Heart right ventricle (tissue), 16 donors: ENCODE data around the gene CYSRT1. TPM values are rescaled to one million over a fixed set of nuclear protein-coding genes. Genes with fewer than 3 reads are reported as not detected.
A peak's percentile ranks its signal among the peaks of the same experiment; 100 is the strongest.

Experiments used
- ATAC-seq, 8 donors: fragments of 200-7000 bp; cut with Tn5 transposase; one replicate each; pipeline ENCODE4 v1.9.1; 2020; ENCODE audit warnings: mild to moderate bottlenecking in 8 of 8, moderate library complexity in 8 of 8, moderate number of reproducible peaks in 1 of 8
- DNase-seq, 2 donors: peaks; one replicate each; pipeline ENCODE4 v3.0.0-alpha.2; 2020
- H3K27ac ChIP-seq, 10 donors: fragments of 200-600 bp; sonication (generic) in 2 of 10; one replicate each; pipeline versions ENCODE4 v1.5.0 to v1.8.0; 2020 to 2022; ENCODE audit warnings: mild to moderate bottlenecking in 3 of 10
- H3K27me3 ChIP-seq, 7 donors: fragments of 200-600 bp; one replicate each; pipeline ENCODE4 v1.8.0; 2021 to 2022; ENCODE audit warnings: mild to moderate bottlenecking in 2 of 7
- H3K36me3 ChIP-seq, 9 donors: fragments of 200-600 bp; sonication (generic) in 1 of 9; one replicate each; pipeline versions ENCODE4 v1.5.0 to v1.8.0; 2020 to 2022; ENCODE audit warnings: mild to moderate bottlenecking in 2 of 9
- H3K4me1 ChIP-seq, 9 donors: fragments of 200-600 bp; sonication (generic) in 1 of 9; one replicate each; pipeline versions ENCODE4 v1.5.0 to v1.8.0; 2020 to 2022; ENCODE audit warnings: mild to moderate bottlenecking in 4 of 9
- H3K4me3 ChIP-seq, 10 donors: fragments of 200-600 bp; sonication (generic) in 2 of 10; one replicate each; pipeline versions ENCODE4 v1.5.0 to v1.8.0; 2020 to 2022; ENCODE audit warnings: mild to moderate bottlenecking in 7 of 10, moderate library complexity in 2 of 10
- H3K9me3 ChIP-seq, 11 donors: fragments of 200-600 bp in 10 of 11; sonication (generic) in 2 of 11; one replicate each; pipeline versions ENCODE4 v1.5.0 to v1.8.0; 2013 to 2022; ENCODE audit warnings: mild to moderate bottlenecking in 2 of 11, control low read depth in 1 of 11, moderate library complexity in 1 of 11
- WGBS, 2 donors: extraction: QIAGEN DNeasy Blood & Tissue Kit; methylation state at CpG; one replicate each; pipeline ENCODE4 v1.1.7; 2013; ENCODE audit warnings: inconsistent platforms in 1 of 2; 5-methylcytosine and 5-hydroxymethylcytosine counted together
- intact Hi-C, 10 donors: fragments of 100-400 bp; cut with DNase I; formaldehyde crosslinking; loops; one replicate each; pipeline versions ENCODE4 v1.11.1 to v1.14.2; 2022
- polyA plus RNA-seq, 2 donors: library from polyadenylated mRNA; stranded (reverse); fragments of 200-250 nt; gene quantifications; one replicate each; pipeline ENCODE4 v1.2.3, GENCODE V29; 2013
- total RNA-seq, 10 donors: library from RNA; stranded (reverse); fragmentation: NEBNext Ultra II Directional in 3 of 10; extraction: Animal tissue kit (Norgen Biotek cat#: 25700) in 3 of 10; gene quantifications; one replicate each; pipeline versions ENCODE4 v1.2.1 to v1.2.4, GENCODE V29; 2021 to 2023
- TF ChIP-seq, protein P1 (sequence below), 9 donors: fragments of 200-600 bp; sonication (generic) in 2 of 9; IDR thresholded peaks; one replicate each; pipeline versions ENCODE4 v1.5.0 to v1.8.0; 2021 to 2022; ENCODE audit warnings: antibody characterized with exemption in 9 of 9, mild to moderate bottlenecking in 5 of 9, moderate library complexity in 1 of 9
- donor health status: Arrhythmogenic right ventricular cardiomyopathy.
- donor health status: ischemic (EF 13 %, LVEDD 7.1; RV severe dilation, severe dysfunction).
- donor health status: healthy with polysubstance abuse.
- donor health status: DM: no; HTN: yes; CAD: no.
- donor health status: DM: no; HTN: no; CAD: no.
- donor health status: ischemic (EF 25% LVEDD 6.9; RV normal size, moderate dysfunction).
- donor health status: ischemic (EF 25% LVEDD 5.7; RV mildly dilated, moderate dysfunction).
- donor health status: healthy.
- donor health status: DM: yes; HTN: yes; CAD: no.
- donor health status: Ischemic cardiomyopathy.
- donor health status: ischemic (EF 35%, LVEDD 5.7; RV mildly dilated, moderate dysfunction).
- donor health status: nonischemic (EF 11% LVEDD 7.7; RV severe dilation, severe dysfunction).
- donor health status: DM: yes; HTN: yes; CAD: no.
- donor health status: PGD.
- donor health status: ischemic (EF 29% LVEDD 5.4; RV normal size, mild dysfunction).
- donor health status: nonischemic (EF 23%, LVEDD 6.1; RV moderate dilation, normal function).

CYSRT1 gene
- total and polyA plus RNA-seq, 12 donors = 0.19 to 0.71 (median 0.37) TPM; not detected in 4

DNA sequence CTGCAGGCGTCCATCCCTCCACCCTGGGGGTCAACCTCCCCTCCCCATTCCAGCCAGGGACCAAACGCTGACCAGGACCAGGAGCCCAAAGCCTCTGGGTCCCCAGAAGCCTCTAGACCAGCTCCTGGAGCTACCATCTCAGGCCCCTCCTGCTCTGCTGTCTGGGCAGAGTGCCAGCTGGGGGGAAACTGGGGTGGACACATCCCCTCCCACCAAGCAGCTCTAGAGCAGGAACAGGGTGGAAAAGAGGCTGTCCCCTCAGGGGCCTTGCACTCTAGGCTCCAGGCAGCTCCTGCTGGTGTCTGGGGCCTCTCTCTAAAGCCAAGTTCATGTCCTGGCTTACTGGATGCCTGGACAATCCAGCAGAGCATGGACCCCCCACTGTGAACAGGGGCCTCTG lies 32.1 kb upstream of the CYSRT1 start:
- Histone ChIP-seq H3K4me1 (peaks cover 24 to 79% (median 50%) of the 10 kb centered on the region in 9 donors), H3K9me3 (no peaks in the 10 kb centered on the region), H3K27ac (peak overlapping the region in 3 of 10 donors; percentile 22 to 74 (median 72)), H3K36me3 (peaks cover 0 to 30% (median 16%) of the 10 kb centered on the region in 9 donors), H3K4me3 (no peak overlapping the region), H3K27me3 (no peaks in the 10 kb centered on the region)
- WGBS, 2 donors = 83 to 86% methylated on average over 2 of the region's 2 CpGs
- TF ChIP-seq, protein P1, sequence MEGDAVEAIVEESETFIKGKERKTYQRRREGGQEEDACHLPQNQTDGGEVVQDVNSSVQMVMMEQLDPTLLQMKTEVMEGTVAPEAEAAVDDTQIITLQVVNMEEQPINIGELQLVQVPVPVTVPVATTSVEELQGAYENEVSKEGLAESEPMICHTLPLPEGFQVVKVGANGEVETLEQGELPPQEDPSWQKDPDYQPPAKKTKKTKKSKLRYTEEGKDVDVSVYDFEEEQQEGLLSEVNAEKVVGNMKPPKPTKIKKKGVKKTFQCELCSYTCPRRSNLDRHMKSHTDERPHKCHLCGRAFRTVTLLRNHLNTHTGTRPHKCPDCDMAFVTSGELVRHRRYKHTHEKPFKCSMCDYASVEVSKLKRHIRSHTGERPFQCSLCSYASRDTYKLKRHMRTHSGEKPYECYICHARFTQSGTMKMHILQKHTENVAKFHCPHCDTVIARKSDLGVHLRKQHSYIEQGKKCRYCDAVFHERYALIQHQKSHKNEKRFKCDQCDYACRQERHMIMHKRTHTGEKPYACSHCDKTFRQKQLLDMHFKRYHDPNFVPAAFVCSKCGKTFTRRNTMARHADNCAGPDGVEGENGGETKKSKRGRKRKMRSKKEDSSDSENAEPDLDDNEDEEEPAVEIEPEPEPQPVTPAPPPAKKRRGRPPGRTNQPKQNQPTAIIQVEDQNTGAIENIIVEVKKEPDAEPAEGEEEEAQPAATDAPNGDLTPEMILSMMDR (IDR thresholded peaks at IDR 0.05) = no peak
- DNase-seq (no peak), ATAC-seq (no peak)
- intact Hi-C loops = loop anchor here in 1 of 10 donors (5.0 kb wide), 1 partner anchor 34 kb away; the partner anchor contains the start of genes CYSRT1 and RNF224

DNA sequence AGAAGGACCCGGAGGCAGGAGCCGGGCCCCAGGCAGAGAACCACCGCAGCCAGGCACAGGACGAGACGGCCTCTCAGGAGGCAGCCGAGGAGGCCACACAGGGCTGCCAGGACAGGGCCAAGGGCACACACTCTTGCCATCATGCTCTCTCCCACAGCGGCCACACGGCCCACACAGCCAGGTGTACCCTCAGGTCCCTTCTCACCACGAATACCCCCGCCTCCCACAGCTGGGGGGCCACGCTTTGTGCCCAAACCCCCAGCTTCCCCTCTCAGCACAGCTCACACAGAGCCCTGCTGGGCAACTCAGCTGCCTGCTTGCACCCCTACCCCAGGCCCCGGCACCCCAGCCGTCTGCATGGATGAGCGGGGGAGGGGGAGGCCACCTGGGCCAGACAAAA lies 31.2 kb upstream of the CYSRT1 start:
- peaks cover 31 to 86% (median 59%) of the 10 kb centered on the region in 9 donors for H3K4me1 ChIP-seq
- intact Hi-C loops = loop anchor here in 1 of 10 donors (5.0 kb wide), 1 partner anchor 34 kb away; the partner anchor contains the start of genes CYSRT1 and RNF224
- H3K9me3 ChIP-seq = no peaks in the 10 kb centered on the region
- ATAC-seq (no peak), DNase-seq (no peak)
- H3K4me3 ChIP-seq = peak overlapping the region in 3 of 10 donors; percentile 5 to 30 (median 16)
- H3K27me3 ChIP-seq = no peaks in the 10 kb centered on the region
- peak overlapping the region in 9 of 10 donors; percentile 9 to 83 (median 74) for H3K27ac ChIP-seq
- H3K36me3 ChIP-seq = peaks cover 0 to 30% (median 16%) of the 10 kb centered on the region in 9 donors
- WGBS, 2 donors = 74 to 84% methylated on average over 12 to 14 of the region's 14 CpGs
- TF ChIP-seq, protein P1 (IDR thresholded peaks at IDR 0.05) = no peak

DNA sequence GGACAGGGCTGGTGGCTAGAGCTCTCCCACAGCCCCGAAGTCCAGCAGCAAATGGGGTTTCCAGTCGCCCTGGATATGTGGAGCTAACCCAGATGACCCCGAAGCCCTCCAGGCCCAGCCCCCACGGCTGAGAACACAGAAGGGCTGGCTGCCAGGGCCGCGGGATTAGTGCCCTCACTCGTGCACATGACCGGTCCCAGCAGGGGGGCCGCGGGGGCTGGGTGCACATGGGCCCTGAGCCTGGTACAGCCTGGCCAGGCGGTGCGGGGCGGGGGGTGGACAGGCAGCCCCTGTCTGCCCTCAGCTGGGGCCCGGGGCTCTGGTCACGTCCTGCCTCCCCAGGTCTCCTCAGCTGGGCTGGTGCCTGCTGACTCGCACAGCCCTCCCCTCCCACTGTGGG lies 30.6 kb upstream of the CYSRT1 start:
- ATAC-seq = peak; percentile 54 to 89 (median 74)
- peak; percentile 77 to 78 for DNase-seq
- Histone ChIP-seq H3K4me3 (peak overlapping the region in 6 of 10 donors; percentile 5 to 30 (median 17)), H3K36me3 (peaks cover 0 to 30% (median 16%) of the 10 kb centered on the region in 9 donors), H3K9me3 (no peaks in the 10 kb centered on the region), H3K27me3 (no peaks in the 10 kb centered on the region), H3K27ac (peak overlapping the region in 9 of 10 donors; percentile 9 to 83 (median 74)), H3K4me1 (peaks cover 34 to 88% (median 62%) of the 10 kb centered on the region in 9 donors)
- intact Hi-C loops = loop anchor here in 1 of 10 donors (5.0 kb wide), 1 partner anchor 33 kb away; the partner anchor contains the start of genes CYSRT1 and RNF224
- TF ChIP-seq, protein P1 (IDR thresholded peaks at IDR 0.05) = no peak
- 43 to 56% methylated on average over 15 to 16 of the region's 16 CpGs for WGBS, 2 donors

DNA sequence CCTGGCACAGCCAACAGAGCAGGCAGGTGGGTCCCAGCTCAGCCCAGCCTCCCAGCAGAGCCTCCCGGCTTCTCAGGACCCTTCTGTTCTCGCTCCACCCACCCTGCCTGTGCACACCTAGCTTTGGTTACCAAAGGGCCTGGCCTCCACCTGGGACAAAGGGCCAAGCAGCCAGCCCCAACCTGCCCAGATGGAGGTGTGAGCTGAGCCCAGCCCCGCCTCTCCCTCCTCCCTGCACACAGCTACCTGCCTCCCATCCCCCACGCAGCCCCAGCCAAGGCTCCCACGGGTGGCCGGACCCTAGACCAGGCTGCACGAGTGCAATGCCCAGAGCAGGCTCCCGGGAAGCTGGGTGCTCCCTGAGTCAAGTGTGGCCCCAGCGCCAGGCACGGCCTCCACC lies 30.1 kb upstream of the CYSRT1 start:
- no peaks in the 10 kb centered on the region for H3K9me3 ChIP-seq
- peak overlapping the region in 8 of 10 donors; percentile 51 to 83 (median 74) for H3K27ac ChIP-seq
- ATAC-seq (no peak), DNase-seq (no peak)
- H3K36me3 ChIP-seq = peaks cover 0 to 27% (median 13%) of the 10 kb centered on the region in 9 donors
- H3K27me3 ChIP-seq = no peaks in the 10 kb centered on the region
- peak overlapping the region in 5 of 10 donors; percentile 5 to 30 (median 18) for H3K4me3 ChIP-seq
- H3K4me1 ChIP-seq = peaks cover 34 to 88% (median 61%) of the 10 kb centered on the region in 9 donors
- WGBS, 2 donors = 75 to 77% methylated on average over 10 of the region's 10 CpGs
- intact Hi-C loops = loop anchor here in 2 of 10 donors (5.0 kb wide), 2 partner anchors 32 to 537 kb away; partner anchors contain the start of genes CYSRT1 (in 1 of the 2) and RNF224 (in 1 of the 2)
- TF ChIP-seq, protein P1 (IDR thresholded peaks at IDR 0.05) = no peak
